ENCODE data around the gene ARL5C.

Gene ARL5C

GRCh38 chr17:39166437-39167335 is 725 bp upstream of the ARL5C start:
- DNase-seq, result no peak

GRCh38 chr17:39165178-39165840 is 652 bp downstream of the ARL5C start:
- no peak for DNase-seq

GRCh38 chr17:39164675-39165143 is 1.3 kb downstream of the ARL5C start:
- no peak for DNase-seq

DNA sequence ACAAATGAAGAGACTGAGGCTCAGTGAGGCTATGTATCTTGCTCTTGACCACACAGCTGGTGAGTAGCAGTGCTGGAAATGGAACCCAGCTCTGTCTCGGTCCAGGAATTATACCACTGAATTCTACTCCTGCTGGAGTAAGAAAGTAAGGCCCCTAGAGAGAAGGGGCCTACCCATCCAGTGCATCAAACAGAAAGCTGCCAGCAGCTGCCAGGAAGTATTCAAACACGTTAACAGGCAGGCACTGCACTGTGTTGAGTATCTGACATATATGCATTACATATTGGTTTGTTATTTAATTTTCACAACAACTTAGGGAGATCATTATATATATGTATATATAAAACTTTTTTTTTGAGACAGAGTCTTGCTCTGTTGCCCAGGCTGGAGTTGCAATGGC is 4.0 kb downstream of the ARL5C start:
- DNase-seq, result no peak

DNA sequence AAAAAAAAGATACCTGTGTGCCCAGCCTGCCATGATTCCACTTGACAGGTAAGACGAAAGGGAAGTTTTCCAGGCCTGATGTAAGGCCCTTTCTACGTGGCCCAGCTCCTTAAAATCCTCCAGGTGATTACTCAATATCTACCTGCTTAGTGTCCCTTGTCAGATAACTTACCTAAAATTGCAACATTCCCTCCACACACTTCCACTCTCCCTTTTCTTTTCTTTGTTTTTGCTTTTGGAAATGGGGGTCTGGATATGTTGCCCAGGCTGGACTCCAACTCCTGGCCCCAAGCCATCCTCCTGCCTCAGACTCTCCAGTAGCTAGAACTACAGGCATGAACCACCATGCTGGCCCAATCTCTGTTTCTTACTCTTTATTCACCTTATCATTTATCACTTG is 7.3 kb downstream of the ARL5C start:
- DNase-seq, result no peak

- DNase-seq, result no peak
Measured at GRCh38 chr17:39156491-39156890, 9.5 kb downstream of the ARL5C start.

GRCh38 chr17:39155654-39156053 is 10.3 kb downstream of the ARL5C start:
- no peak for DNase-seq

GRCh38 chr17:39153599-39154051 is 12.3 kb downstream of the ARL5C start:
- DNase-seq, result peak; percentile 70

- DNase-seq, result no peak
Measured at GRCh38 chr17:39151943-39152818, 13.8 kb downstream of the ARL5C start.

DNA sequence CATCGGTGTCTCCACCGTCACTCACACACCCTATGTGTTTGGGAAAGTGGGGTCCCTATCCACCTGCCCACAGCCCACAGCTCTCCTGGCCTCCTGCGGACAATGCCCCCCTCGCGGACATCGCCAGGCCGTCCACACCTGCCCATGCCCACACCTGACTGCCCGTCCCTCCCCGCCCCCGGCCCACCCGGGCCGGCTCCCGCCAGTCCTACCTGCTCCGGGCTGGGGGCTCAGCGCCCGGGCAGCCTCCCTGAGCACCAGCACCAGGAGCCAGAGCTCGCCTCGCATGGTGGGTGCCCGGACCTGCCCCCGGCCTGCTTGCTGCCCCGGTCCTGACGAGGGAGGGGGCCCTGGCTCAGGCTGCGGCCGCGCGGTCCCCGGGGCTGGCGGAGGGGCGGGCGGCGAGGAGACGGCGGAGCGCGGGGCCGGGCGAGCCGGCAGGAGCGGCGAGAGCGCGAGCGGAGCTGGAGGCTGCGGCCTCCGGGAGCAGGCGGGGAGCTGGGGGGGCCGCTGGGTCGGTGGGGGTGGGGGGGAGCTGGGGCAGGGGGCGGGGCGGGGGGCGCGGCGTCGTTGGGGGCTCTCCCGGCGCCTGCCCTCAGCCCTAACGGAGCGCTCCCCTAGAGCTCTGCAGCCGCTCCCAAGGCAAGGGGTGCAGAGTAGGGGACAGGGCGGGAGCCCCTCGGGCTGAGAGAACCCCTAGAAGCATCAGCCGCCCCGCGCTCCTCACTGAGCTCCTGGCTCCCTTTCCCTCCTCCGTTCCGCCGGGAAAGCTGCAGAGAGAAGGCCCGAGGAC is 14.6 kb downstream of the ARL5C start, which contains the start of gene PLXDC1:
Gene PLXDC1 (minus strand): TSS at position 488 of the 793 bp plus-strand sequence. CDS start 200 bp downstream, at position 288.
- DNase-seq, result no peak

DNA sequence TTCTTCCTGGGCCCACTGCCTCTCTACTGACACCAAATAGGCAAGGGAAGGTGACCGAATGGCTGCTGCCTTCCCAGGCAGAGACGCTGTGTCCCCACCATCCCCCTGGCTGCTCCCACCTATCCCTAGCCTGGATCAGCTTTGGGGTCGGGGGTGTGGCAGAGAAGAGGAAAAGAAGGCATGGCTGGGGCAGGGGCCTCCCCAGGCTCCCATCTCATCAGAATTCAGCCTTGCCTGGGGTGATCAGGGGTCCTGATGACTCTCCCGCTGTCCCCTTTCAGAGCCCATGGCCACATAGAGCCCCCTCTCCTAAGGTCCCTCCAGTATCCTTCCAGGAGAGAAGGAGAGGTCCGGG is 15.2 kb downstream of the ARL5C start:
- DNase-seq, result no peak

- no peak for DNase-seq
Measured at GRCh38 chr17:39150104-39150634, 15.8 kb downstream of the ARL5C start.

DNA sequence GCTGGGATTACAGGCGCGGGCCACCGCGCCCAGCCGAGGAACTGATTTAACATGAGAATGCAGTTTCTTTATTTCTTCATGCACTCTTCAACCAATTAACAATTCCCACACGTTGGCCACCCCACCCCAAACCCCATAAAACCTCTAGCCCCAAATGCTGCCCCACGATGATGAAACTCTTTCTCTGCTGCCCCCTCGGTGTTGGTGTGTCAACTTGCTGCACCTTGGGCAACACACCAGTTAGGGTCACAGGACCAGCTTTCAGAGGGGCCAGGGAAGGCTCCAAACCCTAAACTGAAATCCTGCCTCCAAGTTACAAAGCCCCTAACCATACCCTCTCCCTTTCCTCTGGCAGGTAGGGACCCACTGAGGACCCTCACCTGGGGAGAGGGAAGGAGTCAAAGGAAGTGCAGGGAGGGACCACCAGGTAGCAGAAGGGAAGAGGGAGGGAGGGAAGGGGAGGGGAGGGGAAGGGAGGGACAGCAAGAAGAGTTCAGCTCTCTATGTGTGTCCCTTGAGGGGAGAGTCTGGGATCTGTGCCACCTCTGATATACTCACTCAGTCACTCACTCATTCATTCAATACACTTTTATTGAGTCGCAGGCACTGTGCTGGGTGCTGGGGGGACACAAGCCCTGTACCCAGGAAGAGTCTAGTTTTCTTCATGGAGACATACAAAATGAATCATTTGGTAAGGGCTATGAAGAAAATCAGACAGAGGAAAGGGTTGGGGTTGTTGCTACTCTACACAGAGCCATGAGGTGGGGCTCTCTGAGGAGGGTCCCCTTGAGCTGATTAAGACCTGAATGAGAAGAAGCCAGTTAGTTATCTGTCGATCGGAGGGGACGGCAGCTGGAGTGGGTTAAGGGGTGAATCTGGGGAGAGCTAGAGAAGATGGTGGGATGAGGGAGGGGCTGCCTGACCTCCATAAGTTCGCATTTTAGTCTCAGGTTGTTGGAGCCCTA is 18.5 kb downstream of the ARL5C start:
- DNase-seq, result no peak

GRCh38 chr17:39146273-39146672 is 19.7 kb downstream of the ARL5C start:
- DNase-seq, result no peak

GRCh38 chr17:39145143-39145542 is 20.8 kb downstream of the ARL5C start:
- DNase-seq, result no peak

- DNase-seq, result no peak
Measured at GRCh38 chr17:39144416-39144840, 21.5 kb downstream of the ARL5C start.

DNA sequence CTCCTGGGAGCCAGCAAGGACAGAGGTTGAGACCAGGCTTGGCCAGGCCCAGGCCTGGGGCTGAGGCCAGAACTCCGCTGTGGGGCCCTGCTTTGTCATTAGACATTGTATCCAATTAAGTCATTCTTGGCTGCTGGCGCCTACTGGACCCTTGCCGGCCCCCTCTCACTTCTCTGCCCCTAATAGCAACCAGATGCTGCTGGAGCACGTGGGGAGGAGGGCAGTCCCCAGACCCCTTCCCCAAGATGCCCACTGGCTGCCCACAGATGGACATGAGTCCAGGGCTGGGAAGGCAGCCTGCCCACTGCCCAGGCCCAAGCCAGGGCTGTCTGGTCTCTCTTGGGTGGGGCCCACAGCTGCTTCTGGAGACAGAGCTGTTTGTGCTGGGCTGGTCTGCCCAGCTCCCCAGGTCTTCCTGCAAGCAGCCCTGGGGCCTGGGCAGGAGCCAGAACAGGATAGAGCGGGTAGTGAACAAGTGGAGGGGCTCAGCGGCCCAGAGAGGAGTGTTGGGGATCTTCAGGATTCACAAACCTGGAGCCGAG is 22.3 kb downstream of the ARL5C start:
- DNase-seq, result no peak

GRCh38 chr17:39141915-39142664 is 23.9 kb downstream of the ARL5C start:
- no peak for DNase-seq

GRCh38 chr17:39141294-39141693 is 24.7 kb downstream of the ARL5C start:
- DNase-seq, result no peak

DNA sequence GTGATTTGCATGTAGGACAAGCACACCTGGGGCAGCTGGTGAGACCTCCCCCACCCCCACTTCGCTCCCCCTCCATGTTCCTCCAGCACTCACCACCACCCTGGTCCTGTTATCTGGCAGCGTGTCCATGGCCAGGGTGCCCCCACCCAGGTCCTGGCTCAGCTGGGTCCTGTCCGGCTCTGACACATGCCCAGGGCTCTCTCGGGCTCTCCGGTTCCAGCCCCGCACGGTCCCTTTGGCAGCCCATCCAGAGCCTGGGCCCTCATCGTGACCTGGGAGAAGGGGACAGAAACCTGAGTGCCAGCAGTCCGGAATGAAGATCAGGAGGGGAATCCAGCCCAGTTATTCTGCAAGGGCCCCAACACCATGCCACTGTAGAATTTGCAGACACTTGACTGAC is 26.4 kb downstream of the ARL5C start:
- no peak for DNase-seq

All from NCI-H2081 treated with DMSO at 0.1 percent for 48 hours (cell line).